GM19455 (cell line): ENCODE measurements around the gene CALHM6.

Experiments
- ATAC-seq: cut with Tn5 transposase; IDR thresholded peaks from one replicate; pipeline ENCODE4 v1.9.1; 2021; ENCODE audit not compliant: unreplicated experiment

Gene CALHM6

GRCh38 chr6:116461331-116461931 lies at the start of gene CALHM6:
Gene CALHM6, plus strand, starts transcription at chr6:116461375. Its CDS starts 555 bp downstream, at chr6:116461930.
- ATAC-seq, result no peak

- no peak for ATAC-seq
These were observed 48.9 kb upstream of the CALHM6 start for GRCh38 chr6:116412270-116412669.

- ATAC-seq, result no peak
These were observed 47.8 kb upstream of the CALHM6 start for GRCh38 chr6:116413357-116413756.

- no peak for ATAC-seq
These were observed 43.5 kb upstream of the CALHM6 start for GRCh38 chr6:116417661-116418060.

GRCh38 chr6:116419069-116419786 lies 41.9 kb upstream of the CALHM6 start:
- ATAC-seq, result no peak

GRCh38 chr6:116420341-116420740 lies 40.8 kb upstream of the CALHM6 start:
- no peak for ATAC-seq

- ATAC-seq, result no peak
These were observed 38.9 kb upstream of the CALHM6 start for GRCh38 chr6:116422238-116422637.

- no peak for ATAC-seq
These were observed 37.2 kb upstream of the CALHM6 start for GRCh38 chr6:116424001-116424400.

GRCh38 chr6:116426551-116426950 lies 34.6 kb upstream of the CALHM6 start:
- no peak for ATAC-seq

- ATAC-seq, result no peak
These were observed 32.1 kb upstream of the CALHM6 start for GRCh38 chr6:116429111-116429510.

- no peak for ATAC-seq
These were observed 30.3 kb upstream of the CALHM6 start for GRCh38 chr6:116430860-116431259.

GRCh38 chr6:116431964-116432595 lies 29.1 kb upstream of the CALHM6 start:
- no peak for ATAC-seq

GRCh38 chr6:116433206-116433712 lies 27.9 kb upstream of the CALHM6 start:
- ATAC-seq, result no peak

- ATAC-seq, result no peak
These were observed 27.0 kb upstream of the CALHM6 start for GRCh38 chr6:116434056-116434725.

- no peak for ATAC-seq
These were observed 24.6 kb upstream of the CALHM6 start for GRCh38 chr6:116436586-116436985.

- no peak for ATAC-seq
These were observed 23.5 kb upstream of the CALHM6 start for GRCh38 chr6:116437656-116438055.

GRCh38 chr6:116438590-116439448 lies 22.4 kb upstream of the CALHM6 start:
- ATAC-seq, result no peak

GRCh38 chr6:116439522-116440051 lies 21.6 kb upstream of the CALHM6 start:
- ATAC-seq, result no peak

- ATAC-seq, result no peak
These were observed 18.1 kb upstream of the CALHM6 start for GRCh38 chr6:116443105-116443504.

GRCh38 chr6:116444092-116444491 lies 17.1 kb upstream of the CALHM6 start:
- ATAC-seq, result peak; percentile 71
